ENCODE data around the gene BID. TPM values are rescaled to one million over a fixed set of nuclear protein-coding genes. Genes with fewer than 3 reads are reported as not detected.

BID gene
- total RNA-seq, 1 experiment from 2014 or later = 58.2 TPM

GRCh38 chr22:17780116-17780740 is 6.0 kb upstream of the BID start:
- ChIA-PET CTCF (no interaction called here), RAD21 (ENCODE audit: low non-redundant PET in 1 of 2, low total read pairs in 2 of 2, uncharacterized antibody in 2 of 2, unreplicated experiment in 2 of 2) (no interaction called here), POLR2A (no interaction called here)
- ATAC-seq (no peak), DNase-seq (ENCODE audit: low read depth, low spot score) (no peak)
- no peak overlapping the region for H3K4me3 ChIP-seq (replicated peaks in 1 of 2; ENCODE audit: low read depth in 1 of 2, low read length in 2 of 2)
- no peak overlapping the region for H2AFZ ChIP-seq (ENCODE audit: low read depth, low read length, poor library complexity, severe bottlenecking)
- H3K79me2 ChIP-seq (ENCODE audit: insufficient read depth, low read length) = no peaks in the 10 kb centered on the region
- BruUV-seq (replicated peaks) = no TSS peak
- H3K4me2 ChIP-seq (ENCODE audit: low read length) = no peak overlapping the region
- H4K20me1 ChIP-seq (ENCODE audit: insufficient read depth) = no peaks in the 10 kb centered on the region
- no peaks in the 10 kb centered on the region for H3K27me3 ChIP-seq (ENCODE audit: insufficient read depth, low read length)
- intact Hi-C loops (cut with micrococcal nuclease) = no loop called here
- no peaks in the 10 kb centered on the region for H3K9me2 ChIP-seq (ENCODE audit: insufficient read depth)
- H3K9ac ChIP-seq (ENCODE audit: low read length) = no peak overlapping the region
- H3K4me1 ChIP-seq (ENCODE audit: control insufficient read depth in 1 of 2, insufficient read depth in 2 of 2, low read length in 2 of 2) = peaks cover 12 to 18% of the 10 kb centered on the region in 2 experiments
- no peak overlapping the region for H3K27ac ChIP-seq (ENCODE audit: low read depth, low read length)
- no peaks in the 10 kb centered on the region for H3K9me3 ChIP-seq (ENCODE audit: control insufficient read depth in 1 of 2, insufficient read depth in 1 of 2, low read depth in 1 of 2, low read length in 2 of 2)
- TF ChIP-seq SP1 (IDR thresholded peaks at IDR 0.05; ENCODE audit: low read depth) (no peak), MAX (IDR thresholded peaks at IDR 0.05) (no peak), SIN3A (IDR thresholded peaks at IDR 0.05; ENCODE audit: low read depth) (no peak), POLR2AphosphoS5 (IDR thresholded peaks at IDR 0.05; ENCODE audit: low read depth, low read length) (no peak), JUND (IDR thresholded peaks at IDR 0.05) (no peak), FOSL1 (IDR thresholded peaks at IDR 0.05; ENCODE audit: low read depth) (no peak), ELF1 (IDR thresholded peaks at IDR 0.05; ENCODE audit: borderline replicate concordance, low read depth) (no peak), ZFX (IDR thresholded peaks at IDR 0.05) (no peak), TCF7L2 (IDR thresholded peaks at IDR 0.05; ENCODE audit: borderline replicate concordance, extremely low read depth, insufficient read depth, insufficient read length) (no peak), SRF (IDR thresholded peaks at IDR 0.05; ENCODE audit: low read depth) (no peak), ZNF274 (IDR thresholded peaks at IDR 0.05; ENCODE audit: low read depth, low read length) (no peak), CEBPB (IDR thresholded peaks at IDR 0.05; ENCODE audit: low read depth) (no peak), REST (IDR thresholded peaks at IDR 0.05; ENCODE audit: low read depth) (no peak), YY1 (IDR thresholded peaks at IDR 0.05; ENCODE audit: extremely low read depth, insufficient replicate concordance, low read depth, low read length) (no peak)
- TF ChIP-seq, protein P1, sequence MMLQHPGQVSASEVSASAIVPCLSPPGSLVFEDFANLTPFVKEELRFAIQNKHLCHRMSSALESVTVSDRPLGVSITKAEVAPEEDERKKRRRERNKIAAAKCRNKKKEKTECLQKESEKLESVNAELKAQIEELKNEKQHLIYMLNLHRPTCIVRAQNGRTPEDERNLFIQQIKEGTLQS (IDR thresholded peaks at IDR 0.05) = no peak
- no peaks in the 10 kb centered on the region for H3K36me3 ChIP-seq (ENCODE audit: control insufficient read depth in 1 of 2, insufficient read depth in 2 of 2, low read length in 2 of 2)
